Measurements from ENCODE around the gene SPG11. TPM values are rescaled to one million over a fixed set of nuclear protein-coding genes. Genes with fewer than 3 reads are reported as not detected.

The SPG11 gene
- total and polyA plus RNA-seq, 2 of the 13 experiments (the other 11 are each of a cell fraction or from before 2014, with no cell fraction given), result 31.5 to 40.7 TPM

DNA sequence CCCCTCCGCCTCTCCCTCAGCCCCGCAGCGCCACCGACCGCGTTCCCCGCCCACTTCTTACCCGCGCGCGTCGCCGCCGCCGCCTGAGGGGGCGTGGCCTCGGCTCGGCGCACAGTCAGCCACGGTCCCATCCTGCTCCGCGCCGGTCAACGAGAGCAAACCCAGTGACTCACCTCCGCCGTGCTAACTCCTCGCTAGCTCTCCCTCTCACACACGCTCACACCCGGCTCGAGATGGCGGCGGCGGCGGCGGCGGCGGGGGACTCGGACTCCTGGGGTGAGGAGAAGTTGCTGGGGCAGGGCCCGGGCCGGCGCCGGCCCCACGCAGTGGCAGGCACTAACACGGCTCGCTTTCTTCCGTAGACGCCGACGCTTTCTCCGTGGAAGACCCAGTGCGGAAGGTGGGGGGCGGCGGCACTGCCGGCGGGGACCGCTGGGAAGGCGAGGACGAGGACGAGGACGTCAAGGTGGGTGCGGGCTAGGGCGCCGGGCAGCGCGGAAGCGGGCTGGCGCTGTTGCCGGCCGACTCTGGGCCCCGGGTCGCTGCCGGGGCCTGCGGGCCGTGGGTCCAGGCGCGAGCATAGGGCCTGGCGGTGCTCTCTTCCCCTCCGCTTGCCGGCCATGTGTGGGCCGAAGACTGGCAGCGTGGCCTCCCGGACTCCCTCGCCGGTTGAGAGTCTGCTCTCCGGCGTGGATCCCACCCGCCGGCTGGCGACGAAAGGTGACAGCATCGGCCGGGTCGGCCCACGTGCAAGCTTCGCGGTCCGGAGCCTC, 126.3 kb downstream of the SPG11 start, which contains the start of gene EIF3J (continued):
- TF ChIP-seq KLF16 (CRISPR knock-in tag; IDR thresholded peaks at IDR 0.05), result peak in 1 of 2 experiments; percentile 65; a peak in 1 of 4 replicates
- peak; percentile 79 for TF ChIP-seq ZNF772 (CRISPR knock-in tag; IDR thresholded peaks at IDR 0.05)
- TF ChIP-seq POLR2AphosphoS5 (IDR thresholded peaks at IDR 0.05; ENCODE audit: low read depth, low read length), result peak; percentile 62; the same call in 1 of the 2 replicates
- TF ChIP-seq ZNF644 (CRISPR knock-in tag; IDR thresholded peaks at IDR 0.05; ENCODE audit: low read depth), result no peak
- 0 out of 2 replicates have a peak, but pooled peaks have one; percentile 23 for TF ChIP-seq MED13 (CRISPR knock-in tag; IDR thresholded peaks at IDR 0.05)
- TF ChIP-seq RNF2 (conservative IDR thresholded peaks at IDR 0.05; ENCODE audit: low read depth), result peak; percentile 95
- TF ChIP-seq TCF7 (IDR thresholded peaks at IDR 0.05; ENCODE audit: low read depth), result no peak
- TF ChIP-seq XBP1 (CRISPR knock-in tag; IDR thresholded peaks at IDR 0.05), result peak; percentile 73; the same call in 1 of the 2 replicates
- TF ChIP-seq, protein P1, sequence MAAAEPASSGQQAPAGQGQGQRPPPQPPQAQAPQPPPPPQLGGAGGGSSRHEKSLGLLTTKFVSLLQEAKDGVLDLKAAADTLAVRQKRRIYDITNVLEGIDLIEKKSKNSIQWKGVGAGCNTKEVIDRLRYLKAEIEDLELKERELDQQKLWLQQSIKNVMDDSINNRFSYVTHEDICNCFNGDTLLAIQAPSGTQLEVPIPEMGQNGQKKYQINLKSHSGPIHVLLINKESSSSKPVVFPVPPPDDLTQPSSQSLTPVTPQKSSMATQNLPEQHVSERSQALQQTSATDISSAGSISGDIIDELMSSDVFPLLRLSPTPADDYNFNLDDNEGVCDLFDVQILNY (CRISPR knock-in tag; conservative IDR thresholded peaks at IDR 0.05), result no peak; the same call in 1 of the 2 replicates
- TF ChIP-seq FOSL2 (CRISPR knock-in tag; IDR thresholded peaks at IDR 0.05), result peak; percentile 97
- no peak for TF ChIP-seq SSRP1 (CRISPR knock-in tag; IDR thresholded peaks at IDR 0.05)
- no peak for TF ChIP-seq ZNF720 (CRISPR knock-in tag; IDR thresholded peaks at IDR 0.05)
- no peak for TF ChIP-seq ZNF383 (CRISPR knock-in tag; IDR thresholded peaks at IDR 0.05; ENCODE audit: borderline replicate concordance)
- no peak for TF ChIP-seq SKI (IDR thresholded peaks at IDR 0.05; ENCODE audit: partially characterized antibody)
- no peak for TF ChIP-seq NCOA2 (CRISPR knock-in tag; IDR thresholded peaks at IDR 0.05)
- TF ChIP-seq, protein P2, sequence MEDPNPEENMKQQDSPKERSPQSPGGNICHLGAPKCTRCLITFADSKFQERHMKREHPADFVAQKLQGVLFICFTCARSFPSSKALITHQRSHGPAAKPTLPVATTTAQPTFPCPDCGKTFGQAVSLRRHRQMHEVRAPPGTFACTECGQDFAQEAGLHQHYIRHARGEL (CRISPR knock-in tag; IDR thresholded peaks at IDR 0.05), result no peak
- 0 out of 2 replicates have a peak, but pooled peaks have one; percentile 2 for TF ChIP-seq ZNF124 (CRISPR knock-in tag; IDR thresholded peaks at IDR 0.05)
- TF ChIP-seq NR2C2 (CRISPR knock-in tag; IDR thresholded peaks at IDR 0.05; ENCODE audit: borderline replicate concordance), result peak; percentile 39; the same call in 1 of the 2 replicates
- TF ChIP-seq CEBPG (CRISPR knock-in tag; IDR thresholded peaks at IDR 0.05), result no peak
- peak; percentile 94 for TF ChIP-seq KLF13 (CRISPR knock-in tag; IDR thresholded peaks at IDR 0.05)
- TF ChIP-seq RXRB (CRISPR knock-in tag; IDR thresholded peaks at IDR 0.05; ENCODE audit: borderline replicate concordance), result peak; percentile 48; the same call in 1 of the 2 replicates
- TF ChIP-seq HOXA7 (CRISPR knock-in tag; IDR thresholded peaks at IDR 0.05), result no peak
- TF ChIP-seq YY1 (IDR thresholded peaks at IDR 0.05; ENCODE audit: insufficient read depth, insufficient replicate concordance, low read depth, low read length), result peak; percentile 71
- TF ChIP-seq DR1 (CRISPR knock-in tag; IDR thresholded peaks at IDR 0.05), result no peak; the same call in 1 of the 2 replicates
- TF ChIP-seq, protein P3, sequence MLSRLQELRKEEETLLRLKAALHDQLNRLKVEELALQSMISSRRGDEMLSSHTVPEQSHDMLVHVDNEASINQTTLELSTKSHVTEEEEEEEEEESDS (CRISPR knock-in tag; IDR thresholded peaks at IDR 0.05; ENCODE audit: borderline replicate concordance), result no peak
- TF ChIP-seq ZNF547 (CRISPR knock-in tag; IDR thresholded peaks at IDR 0.05), result 0 out of 2 replicates have a peak, but pooled peaks have one; percentile 53
- 0 out of 2 replicates have a peak, but pooled peaks have one; percentile 29 for TF ChIP-seq ZNF746 (CRISPR knock-in tag; IDR thresholded peaks at IDR 0.05)
- no peak for TF ChIP-seq ZNF20 (CRISPR knock-in tag; IDR thresholded peaks at IDR 0.05)
- TF ChIP-seq MYNN (CRISPR knock-in tag; IDR thresholded peaks at IDR 0.05; ENCODE audit: low read depth), result no peak; the same call in 1 of the 2 replicates
- no peak for TF ChIP-seq SMARCC2 (IDR thresholded peaks at IDR 0.05)
- no peak for TF ChIP-seq ADNP (CRISPR knock-in tag; IDR thresholded peaks at IDR 0.05)
